ENCODE data around the gene CIB2.

- TF ChIP-seq CTCF (IDR thresholded peaks at IDR 0.05) (no peak), POLR2A (IDR thresholded peaks at IDR 0.05) (no peak)
Observed at GRCh38 chr15:78104566-78105475, 26.4 kb downstream of the CIB2 start.
